Stomach (tissue), 4 donors: ENCODE measurements around the gene PRKN.
A peak's percentile ranks its signal among the peaks of the same experiment; 100 is the strongest.

Experiments used
- CTCF ChIP-seq, 7 experiments: fragments of 450-650 bp in 4 of 7; fragments of 200-600 bp in 3 of 7; sonication (generic) in 3 of 7; IDR thresholded peaks; one replicate each; pipeline ENCODE4 v1.5.1; 2016 to 2019; ENCODE audit warnings: antibody characterized with exemption in 7 of 7, control low read depth in 2 of 7, mild to moderate bottlenecking in 1 of 7
- POLR2AphosphoS5 ChIP-seq, 3 donors: sonication (generic); formaldehyde crosslinking; IDR thresholded peaks; one replicate each; pipeline ENCODE4 v1.6.1; 2016; ENCODE audit warnings: antibody characterized with exemption in 3 of 3

- TF ChIP-seq CTCF (IDR thresholded peaks at IDR 0.05) (peak in 5 of 7 experiments; percentile 23 to 51 (median 38)), POLR2AphosphoS5 (IDR thresholded peaks at IDR 0.05) (no peak)
Observed at GRCh38 chr6:161836643-161837448, 890.7 kb downstream of the PRKN start.
